Thyroid gland (tissue), 4 donors: ENCODE results near the gene PCBD1.

Source experiments
- POLR2A ChIP-seq, 2 donors: fragments of 450-650 bp; IDR thresholded peaks; one replicate each; pipeline ENCODE4 v1.6.1; 2017; ENCODE audit warnings: antibody characterized with exemption in 2 of 2, mild to moderate bottlenecking in 2 of 2, moderate library complexity in 1 of 2
- TF ChIP-seq, protein P1 (sequence below), 6 experiments: fragments of 200-600 bp in 3 of 6; fragments of 450-650 bp in 3 of 6; sonication (generic) in 3 of 6; IDR thresholded peaks; one replicate each; pipeline ENCODE4 v1.5.1; 2016 to 2019; ENCODE audit warnings: antibody characterized with exemption in 6 of 6, mild to moderate bottlenecking in 2 of 6, inconsistent platforms in 1 of 6, moderate library complexity in 1 of 6

GRCh38 chr10:70916241-70916640, 27.9 kb upstream of the PCBD1 start:
- TF ChIP-seq, protein P1, sequence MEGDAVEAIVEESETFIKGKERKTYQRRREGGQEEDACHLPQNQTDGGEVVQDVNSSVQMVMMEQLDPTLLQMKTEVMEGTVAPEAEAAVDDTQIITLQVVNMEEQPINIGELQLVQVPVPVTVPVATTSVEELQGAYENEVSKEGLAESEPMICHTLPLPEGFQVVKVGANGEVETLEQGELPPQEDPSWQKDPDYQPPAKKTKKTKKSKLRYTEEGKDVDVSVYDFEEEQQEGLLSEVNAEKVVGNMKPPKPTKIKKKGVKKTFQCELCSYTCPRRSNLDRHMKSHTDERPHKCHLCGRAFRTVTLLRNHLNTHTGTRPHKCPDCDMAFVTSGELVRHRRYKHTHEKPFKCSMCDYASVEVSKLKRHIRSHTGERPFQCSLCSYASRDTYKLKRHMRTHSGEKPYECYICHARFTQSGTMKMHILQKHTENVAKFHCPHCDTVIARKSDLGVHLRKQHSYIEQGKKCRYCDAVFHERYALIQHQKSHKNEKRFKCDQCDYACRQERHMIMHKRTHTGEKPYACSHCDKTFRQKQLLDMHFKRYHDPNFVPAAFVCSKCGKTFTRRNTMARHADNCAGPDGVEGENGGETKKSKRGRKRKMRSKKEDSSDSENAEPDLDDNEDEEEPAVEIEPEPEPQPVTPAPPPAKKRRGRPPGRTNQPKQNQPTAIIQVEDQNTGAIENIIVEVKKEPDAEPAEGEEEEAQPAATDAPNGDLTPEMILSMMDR (IDR thresholded peaks at IDR 0.05): no peak
- no peak for TF ChIP-seq POLR2A (IDR thresholded peaks at IDR 0.05)
